ENCODE results near the gene TOPBP1.

Gene TOPBP1

DNA sequence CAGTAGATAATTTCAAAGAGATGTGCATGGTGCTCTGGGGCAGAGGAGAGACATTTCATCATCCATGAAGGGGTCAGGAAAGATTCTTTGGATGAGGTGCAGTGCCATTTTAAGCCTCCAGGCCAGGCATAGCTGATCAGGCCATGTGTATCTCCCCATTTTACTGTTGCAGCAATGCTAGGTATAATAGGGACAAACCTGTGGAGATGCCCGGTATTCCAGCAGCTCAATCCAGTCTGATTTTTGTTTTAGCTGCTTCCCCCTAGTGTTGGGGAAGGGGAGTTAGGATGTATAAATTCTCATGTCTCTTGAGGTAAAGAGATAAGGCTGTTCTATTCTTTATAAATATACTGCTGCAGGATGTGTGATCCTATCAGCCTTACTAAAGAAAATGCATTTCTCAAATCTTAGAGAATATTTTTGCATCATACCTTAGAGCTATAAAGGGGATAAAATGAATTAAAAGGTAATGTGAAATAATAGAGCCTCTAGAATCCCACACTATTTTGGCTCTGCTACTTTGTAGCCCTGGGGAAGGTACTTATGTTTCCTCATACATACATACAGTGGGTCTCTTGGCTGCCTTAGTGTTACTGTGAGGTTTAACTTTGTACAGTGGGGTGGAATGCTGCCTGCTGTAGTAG lies 83.1 kb downstream of the TOPBP1 start:
- TF ChIP-seq REST (IDR thresholded peaks at IDR 0.05; ENCODE audit: insufficient read depth in 1 of 2, low read depth in 2 of 2, low read length in 2 of 2) (no peak), SIN3A (IDR thresholded peaks at IDR 0.05; ENCODE audit: borderline replicate concordance, insufficient read depth, low read length) (no peak), POLR2AphosphoS5 (IDR thresholded peaks at IDR 0.05; ENCODE audit: low read depth, low read length) (no peak; the same call in 1 of the 2 replicates), FOXP2 (optimal IDR thresholded peaks at IDR 0.05; ENCODE audit: borderline replicate concordance, extremely low read depth, extremely low read length, insufficient read depth) (no peak), TAF1 (IDR thresholded peaks at IDR 0.05; ENCODE audit: borderline replicate concordance, insufficient read depth, low read length) (no peak)

- no peak for TF ChIP-seq SIN3A (IDR thresholded peaks at IDR 0.05; ENCODE audit: borderline replicate concordance, insufficient read depth, low read length)
- TF ChIP-seq POLR2AphosphoS5 (IDR thresholded peaks at IDR 0.05; ENCODE audit: low read depth, low read length): no peak
- TF ChIP-seq REST (IDR thresholded peaks at IDR 0.05; ENCODE audit: insufficient read depth in 1 of 2, low read depth in 2 of 2, low read length in 2 of 2): no peak
- TF ChIP-seq FOXP2 (optimal IDR thresholded peaks at IDR 0.05; ENCODE audit: borderline replicate concordance, extremely low read depth, extremely low read length, insufficient read depth): no peak
- no peak for TF ChIP-seq TAF1 (IDR thresholded peaks at IDR 0.05; ENCODE audit: borderline replicate concordance, insufficient read depth, low read length)
Observed at GRCh38 chr3:133576169-133576568, 85.6 kb downstream of the TOPBP1 start.

DNA sequence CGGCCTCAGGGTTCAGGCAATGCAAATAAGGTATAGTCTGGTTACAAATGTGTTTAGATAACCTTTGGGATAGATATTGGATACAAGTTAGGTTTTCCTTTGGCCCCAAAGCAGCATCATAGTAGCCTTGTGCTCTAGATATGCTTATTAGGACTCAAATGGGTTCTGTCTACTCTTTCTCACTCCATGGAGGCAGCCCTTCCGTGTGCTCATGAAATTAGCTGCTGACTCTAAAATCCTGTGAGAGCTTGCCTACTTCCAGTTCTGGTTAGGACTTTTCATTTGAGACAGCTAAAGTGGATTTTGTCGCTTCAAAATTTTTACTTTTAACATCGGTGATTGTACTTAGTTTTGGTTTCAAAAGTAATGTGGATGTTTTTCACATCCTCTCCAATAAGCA lies 86.7 kb downstream of the TOPBP1 start:
- TF ChIP-seq REST (IDR thresholded peaks at IDR 0.05; ENCODE audit: insufficient read depth in 1 of 2, low read depth in 2 of 2, low read length in 2 of 2): no peak
- no peak for TF ChIP-seq TAF1 (IDR thresholded peaks at IDR 0.05; ENCODE audit: borderline replicate concordance, insufficient read depth, low read length)

DNA sequence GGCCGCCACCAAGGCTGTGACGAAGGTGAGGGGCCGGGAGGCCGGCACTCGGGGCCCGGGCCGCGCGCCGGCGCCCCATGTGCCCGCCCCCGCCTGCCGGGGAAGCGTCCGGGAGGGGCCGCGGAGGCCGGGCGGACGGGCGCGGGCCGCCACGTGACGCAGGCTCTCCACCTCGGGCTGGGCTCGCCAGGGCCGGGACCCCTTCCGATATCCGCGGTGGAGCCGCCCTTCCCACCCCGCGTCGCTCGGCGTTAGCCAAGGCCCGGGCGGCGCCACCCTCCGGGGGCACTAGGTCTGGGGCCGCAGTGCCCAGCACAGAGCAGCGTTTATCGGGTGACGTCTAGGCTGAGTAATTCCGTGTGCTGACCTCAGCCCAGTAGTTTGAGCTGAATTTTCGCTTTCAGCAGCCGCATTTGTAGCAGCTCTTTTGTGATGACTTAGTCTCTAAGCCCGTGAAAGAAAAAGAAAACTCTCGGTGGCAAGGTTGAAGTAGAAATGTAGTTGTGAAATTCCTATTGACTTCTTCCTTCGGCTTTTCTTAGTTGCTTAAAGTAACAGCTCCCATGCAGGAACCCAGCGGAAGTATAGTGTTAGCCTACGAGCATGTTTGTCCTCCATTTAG lies 87.4 kb downstream of the TOPBP1 start:
- TF ChIP-seq SIN3A (IDR thresholded peaks at IDR 0.05; ENCODE audit: borderline replicate concordance, insufficient read depth, low read length): no peak
- TF ChIP-seq FOXP2 (optimal IDR thresholded peaks at IDR 0.05; ENCODE audit: borderline replicate concordance, extremely low read depth, extremely low read length, insufficient read depth): peak; percentile 24
- TF ChIP-seq POLR2AphosphoS5 (IDR thresholded peaks at IDR 0.05; ENCODE audit: low read depth, low read length): no peak
- TF ChIP-seq REST (IDR thresholded peaks at IDR 0.05; ENCODE audit: insufficient read depth in 1 of 2, low read depth in 2 of 2, low read length in 2 of 2): no peak
- TF ChIP-seq TAF1 (IDR thresholded peaks at IDR 0.05; ENCODE audit: borderline replicate concordance, insufficient read depth, low read length): 0 out of 2 replicates have a peak, but pooled peaks have one; percentile 9
